KBM-7 (cell line): ENCODE data around the gene KHK.

Source experiments
- DNase-seq: peaks from one replicate; pipeline ENCODE4 v3.0.0-alpha.2; 2015
- in situ Hi-C: fragments of 300-500 bp; cut with MboI; formaldehyde crosslinking; loops from 2 replicates; pipeline ENCODE4 v1.14.3; 2020; ENCODE audit warnings: low sequenced_read_pairs, low pct_unique_long_range_greater_than_20kb, mixed read lengths

KHK gene

GRCh38 chr2:27139310-27139709 is 52.7 kb downstream of the KHK start, which contains the start of gene PRR30:
TSS of gene PRR30 (minus strand) at chr2:27139410. CDS start at chr2:27138329, 1,081 bp downstream.
- no peak for DNase-seq
- in situ Hi-C loops = no loop called here

GRCh38 chr2:27143285-27143684 is 56.7 kb downstream of the KHK start:
- in situ Hi-C loops = no loop called here
- no peak for DNase-seq

GRCh38 chr2:27145682-27146081 is 59.1 kb downstream of the KHK start:
- in situ Hi-C loops = no loop called here

GRCh38 chr2:27147935-27148334 is 61.4 kb downstream of the KHK start:
- in situ Hi-C loops = no loop called here
- DNase-seq = no peak

More at GRCh38 chr2:27145682-27146081, 59.1 kb downstream of the KHK start:
- DNase-seq = no peak

GRCh38 chr2:27148801-27149439 is 62.3 kb downstream of the KHK start, which contains the start of gene TCF23:
TSS of gene TCF23 (plus strand) at chr2:27149004. CDS start at chr2:27149134, 130 bp downstream.
- no peak for DNase-seq
- in situ Hi-C loops = no loop called here

- in situ Hi-C loops = no loop called here
- no peak for DNase-seq
Measured at GRCh38 chr2:27149570-27150405, 63.2 kb downstream of the KHK start.
